ENCODE measurements around the gene STXBP6.

- TF ChIP-seq CTCF (IDR thresholded peaks at IDR 0.05; ENCODE audit: insufficient read depth, low read length, poor library complexity, severe bottlenecking) (no peak), EZH2phosphoT487 (conservative IDR thresholded peaks at IDR 0.05; ENCODE audit: low read length) (no peak)
These were observed 57.2 kb downstream of the STXBP6 start for GRCh38 chr14:24992624-24993360.

All from SU-DHL-6 (cell line).